Measurements from ENCODE around the gene LRRFIP2.
"Not testable (repeated sequence)": the region's sequence is repeated elsewhere in the genome, so short reads cannot be mapped to it uniquely, and the experiment has no call there.

GRCh38 chr3:37222542-37222941 lies 48.2 kb upstream of the LRRFIP2 start:
- not testable (repeated sequence) for TF ChIP-seq EZH2 (IDR thresholded peaks at IDR 0.05; ENCODE audit: insufficient read depth, poor library complexity, severe bottlenecking); EZH2phosphoT487 (IDR thresholded peaks at IDR 0.05; ENCODE audit: insufficient read depth, low read depth)

Data from GM23248 (cell line).